ENCODE data around the gene GLI2.

DNA sequence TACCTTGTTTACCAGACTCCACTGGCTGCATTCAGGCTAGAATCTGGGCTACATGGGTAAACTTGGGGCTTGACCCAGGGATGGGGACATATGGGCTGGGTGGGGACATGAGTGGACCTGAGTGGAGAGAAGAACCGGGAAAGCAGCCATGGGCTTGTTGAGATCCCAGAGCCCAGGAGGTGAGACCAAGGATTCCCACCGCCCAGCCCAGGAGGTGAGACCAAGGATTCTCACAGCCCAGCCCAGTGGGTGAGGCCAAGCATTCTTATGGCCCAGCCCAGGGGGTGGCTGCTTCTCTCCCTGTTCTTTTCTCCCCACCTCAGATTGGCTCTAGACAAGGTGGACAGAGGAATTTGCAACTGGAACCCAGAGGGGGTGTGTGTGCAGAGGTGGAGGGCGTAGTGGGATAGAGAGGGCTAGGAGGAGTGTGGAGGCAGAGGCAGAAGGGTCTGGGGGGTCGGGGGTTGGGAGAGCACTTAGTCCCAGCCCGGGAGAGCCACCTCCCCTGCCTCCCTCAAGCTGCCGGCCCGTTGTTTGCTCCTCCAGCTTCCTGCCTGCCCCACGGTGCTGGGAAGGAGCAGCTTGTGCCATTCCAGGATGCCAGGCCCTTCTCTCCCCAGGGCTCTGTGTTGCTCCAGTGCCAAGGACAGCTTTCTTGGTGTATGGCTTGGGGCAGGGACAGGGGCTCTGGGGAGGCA, 25.6 kb downstream of the GLI2 start:
- no peak for TF ChIP-seq EP300 (IDR thresholded peaks at IDR 0.05)
- no peak for TF ChIP-seq MAZ (IDR thresholded peaks at IDR 0.05; ENCODE audit: borderline replicate concordance, low read depth, low read length)
- TF ChIP-seq, protein P1, sequence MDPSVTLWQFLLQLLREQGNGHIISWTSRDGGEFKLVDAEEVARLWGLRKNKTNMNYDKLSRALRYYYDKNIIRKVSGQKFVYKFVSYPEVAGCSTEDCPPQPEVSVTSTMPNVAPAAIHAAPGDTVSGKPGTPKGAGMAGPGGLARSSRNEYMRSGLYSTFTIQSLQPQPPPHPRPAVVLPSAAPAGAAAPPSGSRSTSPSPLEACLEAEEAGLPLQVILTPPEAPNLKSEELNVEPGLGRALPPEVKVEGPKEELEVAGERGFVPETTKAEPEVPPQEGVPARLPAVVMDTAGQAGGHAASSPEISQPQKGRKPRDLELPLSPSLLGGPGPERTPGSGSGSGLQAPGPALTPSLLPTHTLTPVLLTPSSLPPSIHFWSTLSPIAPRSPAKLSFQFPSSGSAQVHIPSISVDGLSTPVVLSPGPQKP (IDR thresholded peaks at IDR 0.05; ENCODE audit: low read depth, low read length): no peak

Measured in A549 (cell line).